IPS DF 6.9 (cell line): Measurements from ENCODE around the gene TMEM150B.

Source experiments
- DNase-seq: peaks from one replicate; pipeline ENCODE4 v3.0.0-alpha.2; 2013; ENCODE audit warnings: low read depth, low spot score
- H3K27ac ChIP-seq: one replicate; pipeline ENCODE4 v1.5.1; 2013; ENCODE audit warnings: low read length, control low read depth
- H3K27me3 ChIP-seq: 2 replicates; pipeline ENCODE4 v1.6.1; 2013; ENCODE audit warnings: mild to moderate bottlenecking, low read length; ENCODE audit not compliant: control insufficient read depth, insufficient read depth
- H3K36me3 ChIP-seq: 2 replicates; pipeline ENCODE4 v1.6.1; 2013; ENCODE audit warnings: low read length; ENCODE audit not compliant: control insufficient read depth, insufficient read depth
- H3K4me1 ChIP-seq: 2 replicates; pipeline ENCODE4 v1.6.1; 2013; ENCODE audit warnings: low read length; ENCODE audit not compliant: control insufficient read depth, insufficient read depth
- H3K4me3 ChIP-seq: 2 replicates; pipeline ENCODE4 v1.5.1; 2013; ENCODE audit warnings: mild to moderate bottlenecking, low read length
- H3K9me3 ChIP-seq: 2 replicates; pipeline ENCODE4 v1.6.1; 2013; ENCODE audit warnings: low read length, inconsistent platforms; ENCODE audit not compliant: control insufficient read depth, insufficient read depth
- WGBS: extraction: QIAGEN DNeasy Blood & Tissue Kit; methylation state at CpG from one replicate; pipeline ENCODE4 v1.1.7; 2013; ENCODE audit warnings: mixed read lengths, missing lambda C conversion rate; ENCODE audit not compliant: insufficient read length, insufficient coverage; 5-methylcytosine and 5-hydroxymethylcytosine counted together

The TMEM150B gene

GRCh38 chr19:55345818-55346724 lies 20.9 kb upstream of the TMEM150B start:
- no peak overlapping the region for H3K4me3 ChIP-seq
- peaks cover 16% of the 10 kb centered on the region for H3K4me1 ChIP-seq
- H3K36me3 ChIP-seq = peaks cover 15% of the 10 kb centered on the region
- no peak for DNase-seq
- H3K9me3 ChIP-seq = no peaks in the 10 kb centered on the region
- WGBS = no CpG with 5 or more reads among the region's 43 CpGs
- H3K27ac ChIP-seq = no peak overlapping the region
- H3K27me3 ChIP-seq = no peaks in the 10 kb centered on the region

GRCh38 chr19:55345101-55345817 lies 20.1 kb upstream of the TMEM150B start:
- Histone ChIP-seq H3K9me3 (no peaks in the 10 kb centered on the region), H3K27me3 (no peaks in the 10 kb centered on the region), H3K36me3 (peaks cover 15% of the 10 kb centered on the region), H3K4me1 (peaks cover 12% of the 10 kb centered on the region), H3K27ac (no peak overlapping the region), H3K4me3 (no peak overlapping the region)
- DNase-seq = no peak
- WGBS = no CpG with 5 or more reads among the region's 22 CpGs

- Histone ChIP-seq H3K27me3 (no peaks in the 10 kb centered on the region), H3K4me3 (no peak overlapping the region), H3K36me3 (peaks cover 15% of the 10 kb centered on the region), H3K9me3 (no peaks in the 10 kb centered on the region), H3K27ac (no peak overlapping the region), H3K4me1 (peaks cover 12% of the 10 kb centered on the region)
- no peak for DNase-seq
- WGBS = no CpG with 5 or more reads among the region's 9 CpGs
These were observed 19.3 kb upstream of the TMEM150B start for GRCh38 chr19:55344444-55344843.

- H3K36me3 ChIP-seq = peaks cover 9% of the 10 kb centered on the region
- no peaks in the 10 kb centered on the region for H3K27me3 ChIP-seq
- no peaks in the 10 kb centered on the region for H3K9me3 ChIP-seq
- H3K4me3 ChIP-seq = no peak overlapping the region; the same call in 1 of the 2 replicates
- DNase-seq = no peak
- peaks cover 2% of the 10 kb centered on the region for H3K4me1 ChIP-seq
- no CpG with 5 or more reads among the region's 50 CpGs for WGBS
- H3K27ac ChIP-seq = no peak overlapping the region
These were observed 16.7 kb upstream of the TMEM150B start for GRCh38 chr19:55341595-55342531.

- Histone ChIP-seq H3K4me1 (peaks cover 2% of the 10 kb centered on the region), H3K9me3 (no peaks in the 10 kb centered on the region), H3K36me3 (peaks cover 8% of the 10 kb centered on the region), H3K27ac (no peak overlapping the region), H3K27me3 (no peaks in the 10 kb centered on the region), H3K4me3 (peak overlapping the region; percentile 64; the same call in 1 of the 2 replicates)
- DNase-seq = no peak
- no CpG with 5 or more reads among the region's 15 CpGs for WGBS
These were observed 16.0 kb upstream of the TMEM150B start for GRCh38 chr19:55341171-55341588.

- no CpG with 5 or more reads among the region's 24 CpGs for WGBS
- Histone ChIP-seq H3K4me3 (peak overlapping the region; percentile 64; the same call in 1 of the 2 replicates), H3K4me1 (peaks cover 2% of the 10 kb centered on the region), H3K9me3 (no peaks in the 10 kb centered on the region), H3K36me3 (peaks cover 8% of the 10 kb centered on the region), H3K27me3 (no peaks in the 10 kb centered on the region), H3K27ac (no peak overlapping the region)
- DNase-seq = no peak
These were observed 15.6 kb upstream of the TMEM150B start for GRCh38 chr19:55340784-55341147.

- WGBS = no CpG with 5 or more reads among the region's 44 CpGs
- DNase-seq = no peak
- Histone ChIP-seq H3K27ac (no peak overlapping the region), H3K4me3 (peak overlapping the region; percentile 64; the same call in 1 of the 2 replicates), H3K36me3 (peaks cover 8% of the 10 kb centered on the region), H3K9me3 (no peaks in the 10 kb centered on the region), H3K4me1 (peaks cover 2% of the 10 kb centered on the region), H3K27me3 (no peaks in the 10 kb centered on the region)
These were observed 15.0 kb upstream of the TMEM150B start for GRCh38 chr19:55339889-55340783.

DNA sequence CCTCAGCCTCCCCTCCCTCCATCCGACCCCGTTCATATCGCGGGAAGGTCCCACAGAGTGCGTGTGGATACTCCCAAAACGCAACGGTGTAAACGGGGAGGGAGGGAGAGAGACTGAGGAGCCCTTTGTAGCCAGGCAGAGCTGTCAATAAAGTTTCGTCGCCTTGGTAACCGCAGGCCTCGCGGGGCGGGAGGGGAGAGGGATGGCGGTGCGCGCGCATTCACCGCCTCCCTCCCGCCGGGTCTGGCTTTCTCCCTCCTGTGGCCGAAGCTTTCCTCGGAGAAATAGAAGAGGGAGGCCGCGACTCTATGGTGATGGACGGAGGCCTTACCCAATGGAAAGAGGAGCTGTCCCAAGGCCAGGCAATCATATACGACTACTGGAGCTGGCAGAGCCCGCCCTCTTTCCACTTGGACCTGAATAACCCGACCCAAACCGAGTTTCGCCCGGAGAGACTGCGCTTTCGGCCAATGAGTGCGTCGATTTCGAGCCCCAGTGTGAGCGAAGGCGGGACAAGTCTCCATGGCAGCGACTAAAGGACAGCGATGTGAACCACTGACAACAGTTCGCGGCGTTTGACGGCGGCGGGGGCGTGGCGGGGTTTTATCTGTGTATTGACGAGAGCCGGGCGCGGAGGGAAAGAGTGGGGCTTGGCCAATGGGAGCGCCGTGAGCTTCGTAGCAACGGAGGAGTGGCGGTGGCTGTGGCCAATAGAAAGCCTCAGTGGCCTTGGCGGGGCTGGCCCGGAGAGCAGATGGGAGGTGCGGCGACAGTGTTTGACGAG lies 14.2 kb upstream of the TMEM150B start, which contains the start of gene KMT5C:
Gene KMT5C, plus strand, starts transcription at position 772 of the 784 bp plus-strand sequence. CDS start 2,061 bp downstream, outside the sequence.
- no CpG with 5 or more reads among the region's 63 CpGs for WGBS
- no peaks in the 10 kb centered on the region for H3K9me3 ChIP-seq
- H3K4me3 ChIP-seq = peak within 1 kb of the TSS; percentile 64; the same call in 1 of the 2 replicates
- H3K27me3 ChIP-seq = no peaks in the 10 kb centered on the region
- H3K36me3 ChIP-seq = peaks cover 8% of the 10 kb centered on the region
- no peak within 1 kb of the TSS for H3K27ac ChIP-seq
- H3K4me1 ChIP-seq = peaks cover 2% of the 10 kb centered on the region
- peak; percentile 100 for DNase-seq

- no peak for DNase-seq
These were observed 11.0 kb upstream of the TMEM150B start for GRCh38 chr19:55336101-55336500.

More at GRCh38 chr19:55336101-55336500, 11.0 kb upstream of the TMEM150B start:
- WGBS = no CpG with 5 or more reads among the region's 7 CpGs
- Histone ChIP-seq H3K4me3 (no peak overlapping the region), H3K36me3 (no peaks in the 10 kb centered on the region), H3K27me3 (no peaks in the 10 kb centered on the region), H3K27ac (no peak overlapping the region), H3K9me3 (no peaks in the 10 kb centered on the region), H3K4me1 (peaks cover 2% of the 10 kb centered on the region; the same call in 1 of the 2 replicates)
